Myometrial cell (primary cell): Measurements from ENCODE around the gene HEATR3. TPM values are rescaled to one million over a fixed set of nuclear protein-coding genes. Genes with fewer than 3 reads are reported as not detected.

Source experiments
- total RNA-seq: library from RNA; depleted of rRNA; stranded (reverse); fragments of >200 nt; gene quantifications from 2 replicates; pipeline ENCODE4 v1.2.3, GENCODE V29; 2015

Gene HEATR3
- 13.3 and 17.0 TPM in 2 replicates for total RNA-seq

GRCh38 chr16:50065624-50066481 is at the start of gene HEATR3:
TSS of gene HEATR3 (plus strand) at chr16:50065970. CDS start at chr16:50066132, 162 bp downstream.

GRCh38 chr16:50024684-50025536 is 40.9 kb upstream of the HEATR3 start, which contains the start of gene CNEP1R1:
TSS of gene CNEP1R1 (plus strand) at chr16:50025225. CDS start at chr16:50025316, 91 bp downstream.

GRCh38 chr16:50152807-50153595 is 87.2 kb downstream of the HEATR3 start, which contains the start of gene TENT4B:
TSS of gene TENT4B (plus strand) at chr16:50153306. CDS start at chr16:50153622, 316 bp downstream.

Other genes with a start within 250 kb of the HEATR3 start
- gene ZNF423, start 209.9 kb upstream of the HEATR3 start, total RNA-seq = under 0.01 and 0.18 TPM in 2 replicates
- 22.0 and 41.8 TPM in 2 replicates for gene CNEP1R1, start 40.7 kb upstream of the HEATR3 start, total RNA-seq
- gene TENT4B, start 87.3 kb downstream of the HEATR3 start, total RNA-seq = 7.3 and 7.5 TPM in 2 replicates
- gene ADCY7, start 200.6 kb downstream of the HEATR3 start, total RNA-seq = 39.5 and 40.1 TPM in 2 replicates